HepG2 (cell line): ENCODE measurements around the gene MRPL14. TPM values are rescaled to one million over a fixed set of nuclear protein-coding genes. Genes with fewer than 3 reads are reported as not detected.

Experiments used
- ARID3A ChIP-seq: IDR thresholded peaks from 2 replicates; pipeline ENCODE4 v1.6.1; 2012; ENCODE audit warnings: low read depth, low read length, improper control_type of control experiment
- CREM ChIP-seq, 2 experiments: sonication (generic) in 1 of 2; formaldehyde crosslinking in 1 of 2; IDR thresholded peaks; 2 replicates each; pipeline versions ENCODE4 v1.4.0 to v1.6.1; 2016 to 2020; ENCODE audit warnings: antibody characterized with exemption in 1 of 2, mild to moderate bottlenecking in 1 of 2, missing genetic modification reagents in 1 of 2
- DNMT3B ChIP-seq: conservative IDR thresholded peaks from 2 replicates; pipeline ENCODE4 v1.6.1; 2016; ENCODE audit warnings: missing biosample characterization, control low read depth
- FLYWCH1 ChIP-seq: sonication (generic); formaldehyde crosslinking; IDR thresholded peaks from 2 replicates; pipeline ENCODE4 v1.8.1; 2023; ENCODE audit warnings: mild to moderate bottlenecking, missing genetic modification reagents
- FOSL1 ChIP-seq: sonication (generic); formaldehyde crosslinking; IDR thresholded peaks from 2 replicates; pipeline ENCODE4 v1.9.0; 2021; ENCODE audit warnings: missing genetic modification reagents, borderline replicate concordance
- HMGXB4 ChIP-seq, 2 experiments: sonication (generic) in 1 of 2; formaldehyde crosslinking in 1 of 2; IDR thresholded peaks; 2 replicates each; pipeline versions ENCODE4 v1.4.0 to v1.6.1; 2018 to 2020; ENCODE audit warnings: missing genetic modification reagents in 2 of 2, borderline replicate concordance in 1 of 2, low read depth in 1 of 2, mild to moderate bottlenecking in 1 of 2, missing biosample characterization in 1 of 2
- HOXA5 ChIP-seq: sonication (generic); formaldehyde crosslinking; IDR thresholded peaks from 2 replicates; pipeline ENCODE4 v1.4.0; 2020; ENCODE audit warnings: missing genetic modification reagents
- KLF11 ChIP-seq: IDR thresholded peaks from 2 replicates; pipeline ENCODE4 v1.6.1; 2016; ENCODE audit warnings: missing compliant biosample characterization
- KLF16 ChIP-seq, 2 experiments: sonication (generic) in 1 of 2; formaldehyde crosslinking in 1 of 2; IDR thresholded peaks; 2 replicates each; pipeline versions ENCODE4 v1.6.1 to v1.8.0; 2016 to 2023; ENCODE audit warnings: missing genetic modification reagents in 2 of 2, missing compliant biosample characterization in 1 of 2
- NFRKB ChIP-seq: fragments of 450-650 bp; IDR thresholded peaks from 2 replicates; pipeline ENCODE4 v1.6.1; 2017
- TBP ChIP-seq: sonication (generic); formaldehyde crosslinking; IDR thresholded peaks from 2 replicates; pipeline ENCODE4 v1.5.0; 2020; ENCODE audit warnings: missing genetic modification reagents
- XBP1 ChIP-seq: sonication (generic); formaldehyde crosslinking; IDR thresholded peaks from 2 replicates; pipeline ENCODE4 v1.5.0; 2020; ENCODE audit warnings: missing genetic modification reagents
- ZNF160 ChIP-seq: sonication (generic); formaldehyde crosslinking; IDR thresholded peaks from 2 replicates; pipeline ENCODE4 v1.8.0; 2022; ENCODE audit warnings: mild to moderate bottlenecking, inconsistent platforms, missing genetic modification reagents
- ZNF30 ChIP-seq: sonication (generic); formaldehyde crosslinking; IDR thresholded peaks from 2 replicates; pipeline ENCODE4 v1.5.0; 2020; ENCODE audit warnings: mild to moderate bottlenecking, missing genetic modification reagents
- ZNF501 ChIP-seq: sonication (generic); formaldehyde crosslinking; IDR thresholded peaks from 2 replicates; pipeline ENCODE4 v1.5.1; 2020; ENCODE audit warnings: mild to moderate bottlenecking, moderate library complexity, missing genetic modification reagents
- ZNF598 ChIP-seq: sonication (generic); formaldehyde crosslinking; IDR thresholded peaks from 2 replicates; pipeline ENCODE4 v1.5.1; 2020; ENCODE audit warnings: mild to moderate bottlenecking, missing genetic modification reagents, borderline replicate concordance
- polyA plus RNA-seq, 8 experiments: library from polyadenylated mRNA; depleted of rRNA in 3 of 8; stranded (reverse) in 7 of 8; unstranded in 1 of 8; fragments of >200 nt; fragmentation: Illumina TruSeq in 4 of 8; extraction: Trizol in 4 of 8; gene quantifications; 2 replicates each; pipeline versions ENCODE4 v1.2.1 to v1.2.3, GENCODE V29; 2011 to 2016; ENCODE audit warnings: low read depth in 4 of 8, missing spikeins in 1 of 8, mixed read lengths in 1 of 8; ENCODE audit not compliant: insufficient read depth in 1 of 8
- total RNA-seq, 5 experiments: library from RNA; depleted of rRNA; stranded (reverse); fragments of >200 nt; fragmentation: Illumina TruSeq; extraction: Trizol; gene quantifications; 2 replicates each; pipeline ENCODE4 v1.2.3, GENCODE V29; 2016; ENCODE audit warnings: low read depth in 1 of 5
- TF ChIP-seq, protein P1 (sequence below): sonication (generic); formaldehyde crosslinking; IDR thresholded peaks from 2 replicates; pipeline ENCODE4 v1.4.0; 2020; ENCODE audit warnings: mild to moderate bottlenecking, missing genetic modification reagents
- TF ChIP-seq, protein P2 (sequence below): IDR thresholded peaks from 2 replicates; pipeline ENCODE4 v1.6.1; 2016; ENCODE audit warnings: missing compliant biosample characterization, missing genetic modification reagents, borderline replicate concordance
- TF ChIP-seq, protein P3 (sequence below): sonication (generic); formaldehyde crosslinking; IDR thresholded peaks from 2 replicates; pipeline ENCODE4 v1.5.0; 2020; ENCODE audit warnings: missing genetic modification reagents, mild to moderate bottlenecking, borderline replicate concordance

Gene MRPL14
- total and polyA plus RNA-seq, 2 of the 13 experiments (the other 11 are each of a cell fraction or from before 2014, with no cell fraction given), result 157 to 178 TPM

DNA sequence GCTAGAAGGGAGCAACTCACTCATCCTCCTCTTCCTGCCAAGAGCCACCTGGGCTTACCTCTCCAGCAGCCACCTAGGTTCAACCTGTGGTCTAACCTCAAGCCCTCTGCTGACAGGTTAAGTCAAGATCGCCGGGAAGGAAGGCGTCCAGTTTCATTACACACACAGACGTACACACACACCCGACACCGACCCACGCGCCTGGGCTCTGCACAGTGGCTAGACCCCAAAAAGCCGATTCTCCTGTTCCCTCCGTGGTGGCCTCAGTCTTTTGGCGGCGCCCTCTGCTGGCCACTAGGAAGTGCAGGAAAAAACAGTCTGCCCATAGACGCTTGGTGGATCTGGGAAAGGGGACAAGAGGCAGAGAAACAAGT, 52.8 kb downstream of the MRPL14 start (continued):
- TF ChIP-seq, protein P1, sequence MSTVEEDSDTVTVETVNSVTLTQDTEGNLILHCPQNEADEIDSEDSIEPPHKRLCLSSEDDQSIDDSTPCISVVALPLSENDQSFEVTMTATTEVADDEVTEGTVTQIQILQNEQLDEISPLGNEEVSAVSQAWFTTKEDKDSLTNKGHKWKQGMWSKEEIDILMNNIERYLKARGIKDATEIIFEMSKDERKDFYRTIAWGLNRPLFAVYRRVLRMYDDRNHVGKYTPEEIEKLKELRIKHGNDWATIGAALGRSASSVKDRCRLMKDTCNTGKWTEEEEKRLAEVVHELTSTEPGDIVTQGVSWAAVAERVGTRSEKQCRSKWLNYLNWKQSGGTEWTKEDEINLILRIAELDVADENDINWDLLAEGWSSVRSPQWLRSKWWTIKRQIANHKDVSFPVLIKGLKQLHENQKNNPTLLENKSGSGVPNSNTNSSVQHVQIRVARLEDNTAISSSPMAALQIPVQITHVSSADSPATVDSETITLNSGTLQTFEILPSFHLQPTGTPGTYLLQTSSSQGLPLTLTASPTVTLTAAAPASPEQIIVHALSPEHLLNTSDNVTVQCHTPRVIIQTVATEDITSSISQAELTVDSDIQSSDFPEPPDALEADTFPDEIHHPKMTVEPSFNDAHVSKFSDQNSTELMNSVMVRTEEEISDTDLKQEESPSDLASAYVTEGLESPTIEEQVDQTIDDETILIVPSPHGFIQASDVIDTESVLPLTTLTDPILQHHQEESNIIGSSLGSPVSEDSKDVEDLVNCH (CRISPR knock-in tag), result no peak
- TF ChIP-seq ZNF598, result no peak
- TF ChIP-seq DNMT3B, result no peak
- TF ChIP-seq HOXA5 (CRISPR knock-in tag), result no peak
- TF ChIP-seq KLF16 (CRISPR knock-in tag; IDR thresholded peaks at IDR 0.05), result peak in 1 of 2 experiments; percentile 55; a peak in 1 of 4 replicates
- TF ChIP-seq ZNF160 (CRISPR knock-in tag), result no peak
- TF ChIP-seq CREM (IDR thresholded peaks at IDR 0.05), result no peak
- no peak for TF ChIP-seq CREM (CRISPR knock-in tag; IDR thresholded peaks at IDR 0.05)
- TF ChIP-seq HMGXB4 (CRISPR knock-in tag; IDR thresholded peaks at IDR 0.05; ENCODE audit: borderline replicate concordance in 1 of 2, low read depth in 1 of 2), result peak; percentile 88 to 97
- 0 out of 2 replicates have a peak, but pooled peaks have one; percentile 3 for TF ChIP-seq ZNF501 (CRISPR knock-in tag)
- TF ChIP-seq TBP (CRISPR knock-in tag), result no peak; the same call in 1 of the 2 replicates
- TF ChIP-seq, protein P2, sequence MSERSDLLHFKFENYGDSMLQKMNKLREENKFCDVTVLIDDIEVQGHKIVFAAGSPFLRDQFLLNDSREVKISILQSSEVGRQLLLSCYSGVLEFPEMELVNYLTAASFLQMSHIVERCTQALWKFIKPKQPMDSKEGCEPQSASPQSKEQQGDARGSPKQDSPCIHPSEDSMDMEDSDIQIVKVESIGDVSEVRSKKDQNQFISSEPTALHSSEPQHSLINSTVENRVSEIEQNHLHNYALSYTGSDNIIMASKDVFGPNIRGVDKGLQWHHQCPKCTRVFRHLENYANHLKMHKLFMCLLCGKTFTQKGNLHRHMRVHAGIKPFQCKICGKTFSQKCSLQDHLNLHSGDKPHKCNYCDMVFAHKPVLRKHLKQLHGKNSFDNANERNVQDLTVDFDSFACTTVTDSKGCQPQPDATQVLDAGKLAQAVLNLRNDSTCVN (CRISPR knock-in tag), result no peak
- no peak for TF ChIP-seq XBP1 (CRISPR knock-in tag)
- no peak for TF ChIP-seq NFRKB
- no peak for TF ChIP-seq FOSL1 (CRISPR knock-in tag)
- TF ChIP-seq ZNF30 (CRISPR knock-in tag), result no peak
- TF ChIP-seq KLF11 (CRISPR knock-in tag), result no peak; the same call in 1 of the 2 replicates
- no peak for TF ChIP-seq FLYWCH1 (CRISPR knock-in tag)
- TF ChIP-seq ARID3A, result no peak
- TF ChIP-seq, protein P3, sequence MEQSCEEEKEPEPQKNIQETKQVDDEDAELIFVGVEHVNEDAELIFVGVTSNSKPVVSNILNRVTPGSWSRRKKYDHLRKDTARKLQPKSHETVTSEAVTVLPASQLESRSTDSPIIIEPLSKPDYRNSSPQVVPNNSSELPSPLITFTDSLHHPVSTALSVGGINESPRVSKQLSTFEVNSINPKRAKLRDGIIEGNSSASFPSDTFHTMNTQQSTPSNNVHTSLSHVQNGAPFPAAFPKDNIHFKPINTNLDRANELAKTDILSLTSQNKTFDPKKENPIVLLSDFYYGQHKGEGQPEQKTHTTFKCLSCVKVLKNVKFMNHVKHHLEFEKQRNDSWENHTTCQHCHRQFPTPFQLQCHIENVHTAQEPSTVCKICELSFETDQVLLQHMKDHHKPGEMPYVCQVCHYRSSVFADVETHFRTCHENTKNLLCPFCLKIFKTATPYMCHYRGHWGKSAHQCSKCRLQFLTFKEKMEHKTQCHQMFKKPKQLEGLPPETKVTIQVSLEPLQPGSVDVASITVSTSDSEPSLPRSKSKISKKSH (CRISPR knock-in tag), result no peak
